Raji (cell line): ENCODE measurements around the gene KCNA4.

Experiments
- POLR2A ChIP-seq: IDR thresholded peaks from 2 replicates; pipeline ENCODE4 v1.6.1; 2011; ENCODE audit warnings: low read depth, low read length, control low read depth; ENCODE audit not compliant: insufficient read depth

Gene KCNA4

GRCh38 chr11:30016588-30017363, at the start of gene KCNA4:
Gene KCNA4, minus strand, starts transcription at chr11:30017030. Its CDS starts 4,352 bp downstream, at chr11:30012678.
- no peak for TF ChIP-seq POLR2A

GRCh38 chr11:30062103-30062502, 45.3 kb upstream of the KCNA4 start:
- TF ChIP-seq POLR2A: no peak

GRCh38 chr11:30059172-30059815, 42.5 kb upstream of the KCNA4 start:
- no peak for TF ChIP-seq POLR2A

- no peak for TF ChIP-seq POLR2A
Observed at GRCh38 chr11:30049214-30049613, 32.4 kb upstream of the KCNA4 start.

GRCh38 chr11:30046578-30046945, 29.7 kb upstream of the KCNA4 start:
- TF ChIP-seq POLR2A: no peak

GRCh38 chr11:30045921-30046577, 29.2 kb upstream of the KCNA4 start:
- no peak for TF ChIP-seq POLR2A

GRCh38 chr11:30045144-30045543, 28.3 kb upstream of the KCNA4 start:
- no peak for TF ChIP-seq POLR2A

GRCh38 chr11:30041171-30041570, 24.3 kb upstream of the KCNA4 start:
- no peak for TF ChIP-seq POLR2A

- TF ChIP-seq POLR2A: no peak
Observed at GRCh38 chr11:30025396-30026139, 8.7 kb upstream of the KCNA4 start.

- no peak for TF ChIP-seq POLR2A
Observed at GRCh38 chr11:30023074-30023473, 6.2 kb upstream of the KCNA4 start.

GRCh38 chr11:30019481-30019880, 2.7 kb upstream of the KCNA4 start:
- no peak for TF ChIP-seq POLR2A

GRCh38 chr11:30018495-30018894, 1.7 kb upstream of the KCNA4 start:
- TF ChIP-seq POLR2A: no peak

- TF ChIP-seq POLR2A: no peak
Observed at GRCh38 chr11:30017445-30017895, 640 bp upstream of the KCNA4 start.

- no peak for TF ChIP-seq POLR2A
Observed at GRCh38 chr11:30015725-30016412, 961 bp downstream of the KCNA4 start.

- no peak for TF ChIP-seq POLR2A
Observed at GRCh38 chr11:30012346-30012745, 4.5 kb downstream of the KCNA4 start.

- TF ChIP-seq POLR2A: no peak
Observed at GRCh38 chr11:30009060-30009459, 7.8 kb downstream of the KCNA4 start.
